Hematopoietic multipotent progenitor cell treated with erythropoietin and hydrocortisone succinate and interleukin-3 and kit ligand, for 6 days (in vitro differentiated cells): Measurements from ENCODE around the gene TTC28.
"Not testable (repeated sequence)": the region's sequence is repeated elsewhere in the genome, so short reads cannot be mapped to it uniquely, and the experiment has no call there.

ENCODE experiments used
- DNase-seq: peaks from one replicate; pipeline ENCODE4 v3.0.0-alpha.2; 2015

The TTC28 gene

GRCh38 chr22:28553108-28553866 lies 126.4 kb downstream of the TTC28 start:
- DNase-seq: not testable (repeated sequence)

- no peak for DNase-seq
These were observed 131.2 kb downstream of the TTC28 start for GRCh38 chr22:28548406-28548805.

GRCh38 chr22:28547132-28547842 lies 132.4 kb downstream of the TTC28 start:
- DNase-seq: no peak

GRCh38 chr22:28544431-28544868 lies 135.2 kb downstream of the TTC28 start:
- no peak for DNase-seq

- no peak for DNase-seq
These were observed 136.5 kb downstream of the TTC28 start for GRCh38 chr22:28542980-28543621.

GRCh38 chr22:28541137-28541536 lies 138.5 kb downstream of the TTC28 start:
- DNase-seq: no peak

GRCh38 chr22:28538922-28539321 lies 140.7 kb downstream of the TTC28 start:
- no peak for DNase-seq

- not testable (repeated sequence) for DNase-seq
These were observed 149.1 kb downstream of the TTC28 start for GRCh38 chr22:28530565-28530964.

- not testable (repeated sequence) for DNase-seq
These were observed 150.5 kb downstream of the TTC28 start for GRCh38 chr22:28529144-28529543.

- no peak for DNase-seq
These were observed 158.2 kb downstream of the TTC28 start for GRCh38 chr22:28521451-28521850.

GRCh38 chr22:28514321-28514821 lies 165.3 kb downstream of the TTC28 start:
- no peak for DNase-seq

- DNase-seq: not testable (repeated sequence)
These were observed 167.3 kb downstream of the TTC28 start for GRCh38 chr22:28512387-28512786.

GRCh38 chr22:28507896-28508295 lies 171.7 kb downstream of the TTC28 start:
- no peak for DNase-seq

GRCh38 chr22:28506150-28506535 lies 173.5 kb downstream of the TTC28 start:
- DNase-seq: no peak

- no peak for DNase-seq
These were observed 174.1 kb downstream of the TTC28 start for GRCh38 chr22:28505416-28506149.

GRCh38 chr22:28500006-28500405 lies 179.6 kb downstream of the TTC28 start:
- no peak for DNase-seq

GRCh38 chr22:28498044-28498443 lies 181.6 kb downstream of the TTC28 start:
- DNase-seq: no peak

- DNase-seq: no peak
These were observed 182.5 kb downstream of the TTC28 start for GRCh38 chr22:28497188-28497587.

- DNase-seq: not testable (repeated sequence)
These were observed 188.4 kb downstream of the TTC28 start for GRCh38 chr22:28491289-28491688.

GRCh38 chr22:28488825-28489224 lies 190.8 kb downstream of the TTC28 start:
- peak; percentile 17 for DNase-seq

- DNase-seq: no peak
These were observed 195.0 kb downstream of the TTC28 start for GRCh38 chr22:28484662-28485061.

- no peak for DNase-seq
These were observed 197.9 kb downstream of the TTC28 start for GRCh38 chr22:28481725-28482124.
